ENCODE results near the gene RPEL1.
"Not testable (repeated sequence)": the region's sequence is repeated elsewhere in the genome, so short reads cannot be mapped to it uniquely, and the experiment has no call there.

The RPEL1 gene

GRCh38 chr10:103232772-103233488, 12.8 kb upstream of the RPEL1 start:
- no peak for DNase-seq (ENCODE audit: low read depth in 3 of 3)

GRCh38 chr10:103235775-103236174, 9.9 kb upstream of the RPEL1 start:
- DNase-seq (ENCODE audit: low read depth in 3 of 3): no peak

GRCh38 chr10:103238506-103239252, 7.0 kb upstream of the RPEL1 start:
- DNase-seq (ENCODE audit: low read depth in 3 of 3): no peak

- DNase-seq (ENCODE audit: low read depth in 3 of 3): no peak
These were observed 4.2 kb upstream of the RPEL1 start for GRCh38 chr10:103241262-103242011.

GRCh38 chr10:103244666-103245271, 918 bp upstream of the RPEL1 start:
- DNase-seq (ENCODE audit: low read depth in 3 of 3): peak; percentile 26 to 50 (median 37)

- no peak for DNase-seq (ENCODE audit: low read depth in 3 of 3)
These were observed 637 bp downstream of the RPEL1 start for GRCh38 chr10:103246324-103246723.

GRCh38 chr10:103254113-103254512, 8.4 kb downstream of the RPEL1 start:
- no peak for DNase-seq (ENCODE audit: low read depth in 3 of 3)

GRCh38 chr10:103254538-103255325, 9.0 kb downstream of the RPEL1 start:
- no peak for DNase-seq (ENCODE audit: low read depth in 3 of 3)

- no peak for DNase-seq (ENCODE audit: low read depth in 3 of 3)
These were observed 10.9 kb downstream of the RPEL1 start for GRCh38 chr10:103256613-103257012.

- DNase-seq (ENCODE audit: low read depth in 3 of 3): no peak
These were observed 12.1 kb downstream of the RPEL1 start for GRCh38 chr10:103257812-103258211.

- not testable (repeated sequence) for DNase-seq (ENCODE audit: low read depth in 3 of 3)
These were observed 13.2 kb downstream of the RPEL1 start for GRCh38 chr10:103258928-103259327.

GRCh38 chr10:103259989-103260388, 14.3 kb downstream of the RPEL1 start:
- DNase-seq (ENCODE audit: low read depth in 3 of 3): no peak

GRCh38 chr10:103262229-103262628, 16.5 kb downstream of the RPEL1 start:
- no peak for DNase-seq (ENCODE audit: low read depth in 3 of 3)

GRCh38 chr10:103265717-103266329, 20.1 kb downstream of the RPEL1 start:
- no peak for DNase-seq (ENCODE audit: low read depth in 3 of 3)

GRCh38 chr10:103273041-103273441, 27.4 kb downstream of the RPEL1 start:
- no peak for DNase-seq (ENCODE audit: low read depth in 3 of 3)

GRCh38 chr10:103276251-103276895, 30.7 kb downstream of the RPEL1 start:
- DNase-seq (ENCODE audit: low read depth in 3 of 3): no peak

GRCh38 chr10:103276896-103277712, 31.4 kb downstream of the RPEL1 start, which contains the start of gene INA:
Gene INA (plus strand): TSS chr10:103277138. CDS start chr10:103277212, 74 bp downstream.
- DNase-seq (ENCODE audit: low read depth in 3 of 3): no peak

GRCh38 chr10:103277713-103278536, 32.2 kb downstream of the RPEL1 start:
- DNase-seq (ENCODE audit: low read depth in 3 of 3): no peak

GRCh38 chr10:103278537-103278823, 32.8 kb downstream of the RPEL1 start:
- DNase-seq (ENCODE audit: low read depth in 3 of 3): no peak
